Mucosa of descending colon (tissue), 3 donors: ENCODE measurements around the gene CHCHD10. TPM values are rescaled to one million over a fixed set of nuclear protein-coding genes. Genes with fewer than 3 reads are reported as not detected.

Experiments
- ATAC-seq: fragments of 200-7000 bp; cut with Tn5 transposase; one replicate; pipeline ENCODE4 v1.9.1; 2020; ENCODE audit warnings: mild to moderate bottlenecking, moderate library complexity
- DNase-seq, 3 donors: peaks; one replicate each; pipeline ENCODE4 v3.0.0-alpha.2; 2020
- H3K36me3 ChIP-seq: fragments of 200-600 bp; one replicate; pipeline ENCODE4 v1.8.0; 2021; ENCODE audit warnings: low read depth, mild to moderate bottlenecking
- H3K4me1 ChIP-seq: fragments of 200-600 bp; one replicate; pipeline ENCODE4 v1.8.0; 2021; ENCODE audit warnings: low read depth, mild to moderate bottlenecking
- H3K4me3 ChIP-seq: fragments of 200-600 bp; one replicate; pipeline ENCODE4 v1.8.0; 2021; ENCODE audit warnings: mild to moderate bottlenecking
- H3K9me3 ChIP-seq: fragments of 200-600 bp; one replicate; pipeline ENCODE4 v1.8.0; 2021; ENCODE audit warnings: mild to moderate bottlenecking
- CTCF ChIP-seq: fragments of 200-600 bp; IDR thresholded peaks from one replicate; pipeline ENCODE4 v1.8.0; 2022; ENCODE audit warnings: antibody characterized with exemption, mild to moderate bottlenecking
- intact Hi-C, 2 donors: fragments of 100-400 bp; cut with DNase I in 1 of 2; cut with micrococcal nuclease in 1 of 2; formaldehyde crosslinking; loops; one replicate each; pipeline versions ENCODE4 v1.11.0 to v1.11.1; 2022; cut with DNase I, micrococcal nuclease
- total RNA-seq, 3 donors: library from RNA; stranded (reverse); fragmentation: NEBNext Ultra II Directional in 2 of 3; extraction: Animal tissue kit (Norgen Biotek cat#: 25700) in 2 of 3; gene quantifications; one replicate each; pipeline versions ENCODE4 v1.2.1 to v1.2.4, GENCODE V29; 2021 to 2023
- donor health status: DM: no; HTN: no; CAD: no; lungs with moderate emphysema.
- donor health status: DM: no; HTN: no; CAD: no.
- donor health status: DM: no; HTN: yes; CAD: no.

The CHCHD10 gene
- total RNA-seq, 3 donors from 2014 or later = 279 to 464 (median 462) TPM

- Histone ChIP-seq H3K4me1 (peaks cover 2% of the 10 kb centered on the region), H3K9me3 (no peaks in the 10 kb centered on the region), H3K36me3 (no peaks in the 10 kb centered on the region), H3K4me3 (no peak overlapping the region)
- no peak for TF ChIP-seq CTCF
- intact Hi-C loops = no loop called here
- no peak for ATAC-seq
- DNase-seq = no peak
These were observed 45.6 kb downstream of the CHCHD10 start for GRCh38 chr22:23722160-23722559.

GRCh38 chr22:23720855-23721254 is 46.9 kb downstream of the CHCHD10 start:
- no peaks in the 10 kb centered on the region for H3K9me3 ChIP-seq
- no peak for DNase-seq
- H3K4me1 ChIP-seq = peaks cover 8% of the 10 kb centered on the region
- H3K36me3 ChIP-seq = no peaks in the 10 kb centered on the region
- intact Hi-C loops = no loop called here
- no peak overlapping the region for H3K4me3 ChIP-seq
- no peak for ATAC-seq
- TF ChIP-seq CTCF = no peak

- H3K9me3 ChIP-seq = no peaks in the 10 kb centered on the region
- intact Hi-C loops = no loop called here
- DNase-seq = no peak
- H3K36me3 ChIP-seq = no peaks in the 10 kb centered on the region
- no peak for TF ChIP-seq CTCF
- ATAC-seq = no peak
- peaks cover 10% of the 10 kb centered on the region for H3K4me1 ChIP-seq
- no peak overlapping the region for H3K4me3 ChIP-seq
These were observed 49.2 kb downstream of the CHCHD10 start for GRCh38 chr22:23718371-23719165.

GRCh38 chr22:23716811-23717801 is 50.7 kb downstream of the CHCHD10 start:
- H3K9me3 ChIP-seq = no peaks in the 10 kb centered on the region
- no peak for TF ChIP-seq CTCF

More at GRCh38 chr22:23716811-23717801, 50.7 kb downstream of the CHCHD10 start:
- Histone ChIP-seq H3K4me1 (peaks cover 10% of the 10 kb centered on the region), H3K36me3 (no peaks in the 10 kb centered on the region), H3K4me3 (peak overlapping the region; percentile 90)
- DNase-seq = peak; percentile 90 to 91 (median 90)
- ATAC-seq = peak; percentile 98
- intact Hi-C loops = no loop called here

Other genes starting within 250 kb of the CHCHD10 start
- gene IGLL1, start 187.7 kb downstream of the CHCHD10 start, total RNA-seq = not detected
- gene DRICH1, start 135.7 kb downstream of the CHCHD10 start, total RNA-seq = 1 to 10 TPM in 1 of 3 donors, under 1 TPM in 2; 0.65 to 1.9 (median 0.85) TPM
- gene RGL4, start 77.0 kb downstream of the CHCHD10 start, total RNA-seq = under 1 TPM in 2 of 3 donors, not detected in 1; 0.29 to 0.34 TPM
- gene ZNF70, start 16.9 kb downstream of the CHCHD10 start, total RNA-seq = 1 to 10 TPM; 3.4 to 7.5 (median 3.7) TPM
- gene VPREB3, start 13.5 kb downstream of the CHCHD10 start, total RNA-seq = 1 to 10 TPM in 2 of 3 donors, under 1 TPM in 1; 0.79 to 1.8 (median 1.2) TPM
- gene C22orf15, start 5.0 kb downstream of the CHCHD10 start, total RNA-seq = under 1 TPM in 1 of 3 donors, not detected in 2; 0.44 TPM
- gene MMP11, start 4.9 kb upstream of the CHCHD10 start, total RNA-seq = 1 to 10 TPM; 2.0 to 6.3 (median 4.0) TPM
- 10 to 100 TPM; 60.1 to 85.1 (median 69.3) TPM for gene SMARCB1, start 19.0 kb upstream of the CHCHD10 start, total RNA-seq
- 10 to 100 TPM in 1 of 3 donors, 1 to 10 TPM in 2; 4.4 to 18.8 (median 7.9) TPM for gene DERL3, start 71.0 kb upstream of the CHCHD10 start, total RNA-seq
- 10 to 100 TPM; 11.5 to 14.7 (median 12.5) TPM for gene SLC2A11, start 89.9 kb upstream of the CHCHD10 start, total RNA-seq
- gene MIF, start 126.4 kb upstream of the CHCHD10 start, total RNA-seq = 100 to 1,000 TPM; 142 to 414 (median 209) TPM
- gene GSTT2B, start 193.2 kb upstream of the CHCHD10 start, total RNA-seq = 1 to 10 TPM; 1.1 to 4.5 (median 2.0) TPM
- 1 to 10 TPM in 2 of 3 donors, not detected in 1; 3.8 to 4.0 TPM for gene DDTL, start 198.9 kb upstream of the CHCHD10 start, total RNA-seq
- gene DDT, start 206.5 kb upstream of the CHCHD10 start, total RNA-seq = 100 to 1,000 TPM; 151 to 232 (median 190) TPM
- not detected for gene GSTT2, start 212.2 kb upstream of the CHCHD10 start, total RNA-seq
- gene GSTT4, start 237.5 kb upstream of the CHCHD10 start, total RNA-seq = not detected
- gene CABIN1, start 243.3 kb upstream of the CHCHD10 start, total RNA-seq = 10 to 100 TPM; 66.8 to 87.4 (median 79.2) TPM